ENCODE measurements around the gene SLF2.
"Not testable (repeated sequence)": the region's sequence is repeated elsewhere in the genome, so short reads cannot be mapped to it uniquely, and the experiment has no call there.

The SLF2 gene

GRCh38 chr10:100962351-100963080 lies 49.8 kb downstream of the SLF2 start:
- no peak for DNase-seq (ENCODE audit: low spot score)

GRCh38 chr10:100963826-100964225 lies 51.1 kb downstream of the SLF2 start:
- no peak for DNase-seq (ENCODE audit: low spot score)

DNA sequence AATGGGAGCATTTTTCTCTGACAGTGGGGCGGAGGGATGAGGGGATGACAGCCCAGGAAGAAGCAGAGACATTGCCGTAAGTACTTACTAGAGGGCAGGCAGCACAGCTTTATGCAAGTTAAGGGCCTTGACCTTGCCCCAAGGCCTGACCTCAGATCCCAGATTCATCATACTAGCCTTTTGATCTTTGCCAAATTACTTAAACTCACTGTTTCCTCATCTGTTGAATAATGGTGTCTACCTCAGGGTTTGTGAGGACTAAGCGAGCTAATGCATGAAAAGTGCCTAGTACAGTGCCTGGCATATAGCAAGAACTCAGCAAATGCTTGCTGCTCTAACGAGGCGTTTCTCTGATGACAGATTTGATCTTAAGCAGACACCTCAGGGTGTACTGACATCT lies 53.1 kb downstream of the SLF2 start:
- no peak for DNase-seq (ENCODE audit: low spot score)

DNA sequence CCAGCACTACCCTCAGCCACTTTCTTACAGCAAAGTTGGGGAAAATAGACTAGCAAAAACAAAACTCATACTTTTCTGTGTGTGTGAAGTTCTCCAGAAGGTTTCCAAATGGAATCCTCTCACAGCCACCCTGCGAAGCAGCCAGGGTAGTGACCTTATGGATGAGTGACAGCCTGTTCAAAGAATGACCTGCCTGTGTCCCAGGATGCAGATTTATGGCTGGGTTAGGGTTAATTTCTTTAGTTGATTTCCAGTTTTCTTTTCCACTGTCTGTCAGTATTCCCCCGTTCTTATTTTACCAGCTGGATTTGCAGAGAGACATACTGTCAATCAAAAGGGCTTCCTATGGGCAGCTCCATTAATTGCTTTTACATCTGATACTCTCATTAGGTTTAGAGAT lies 54.1 kb downstream of the SLF2 start:
- DNase-seq (ENCODE audit: low spot score) = no peak

GRCh38 chr10:100967332-100967731 lies 54.6 kb downstream of the SLF2 start:
- DNase-seq (ENCODE audit: low spot score) = no peak

DNA sequence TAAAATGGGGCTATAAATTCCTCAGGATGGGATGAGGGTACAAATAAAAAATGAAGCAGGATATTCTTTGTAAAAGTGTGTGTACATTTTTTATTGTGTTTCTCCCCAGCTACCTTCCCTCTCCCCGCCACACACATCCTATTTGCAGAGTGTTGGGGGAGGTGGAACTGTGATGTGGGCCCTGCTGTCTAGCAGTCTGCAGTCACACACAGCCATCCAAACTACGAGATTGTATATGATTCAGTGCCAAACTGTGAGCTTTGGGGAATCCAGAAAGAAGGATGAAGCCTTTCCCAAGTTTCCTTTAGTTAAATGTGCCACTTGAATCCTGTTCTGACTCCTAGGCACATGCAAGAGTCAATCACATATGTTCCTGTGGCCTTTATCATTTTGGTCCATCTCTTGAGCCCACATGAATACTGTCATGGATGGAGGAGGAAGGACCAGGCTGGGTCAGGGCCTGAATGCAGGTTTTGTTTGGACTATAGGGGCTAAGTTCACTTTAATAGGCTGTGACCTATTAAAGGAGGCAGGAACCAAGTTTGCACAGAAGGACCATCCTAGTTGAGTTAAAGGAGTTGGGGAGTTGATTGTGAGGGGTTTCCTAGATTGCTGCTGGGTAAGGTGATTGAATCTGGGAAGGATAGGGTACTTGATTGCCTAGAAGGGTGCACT lies 55.4 kb downstream of the SLF2 start:
- DNase-seq (ENCODE audit: low spot score) = no peak

- no peak for DNase-seq (ENCODE audit: low spot score)
Observed at GRCh38 chr10:100968863-100969186, 56.1 kb downstream of the SLF2 start.

DNA sequence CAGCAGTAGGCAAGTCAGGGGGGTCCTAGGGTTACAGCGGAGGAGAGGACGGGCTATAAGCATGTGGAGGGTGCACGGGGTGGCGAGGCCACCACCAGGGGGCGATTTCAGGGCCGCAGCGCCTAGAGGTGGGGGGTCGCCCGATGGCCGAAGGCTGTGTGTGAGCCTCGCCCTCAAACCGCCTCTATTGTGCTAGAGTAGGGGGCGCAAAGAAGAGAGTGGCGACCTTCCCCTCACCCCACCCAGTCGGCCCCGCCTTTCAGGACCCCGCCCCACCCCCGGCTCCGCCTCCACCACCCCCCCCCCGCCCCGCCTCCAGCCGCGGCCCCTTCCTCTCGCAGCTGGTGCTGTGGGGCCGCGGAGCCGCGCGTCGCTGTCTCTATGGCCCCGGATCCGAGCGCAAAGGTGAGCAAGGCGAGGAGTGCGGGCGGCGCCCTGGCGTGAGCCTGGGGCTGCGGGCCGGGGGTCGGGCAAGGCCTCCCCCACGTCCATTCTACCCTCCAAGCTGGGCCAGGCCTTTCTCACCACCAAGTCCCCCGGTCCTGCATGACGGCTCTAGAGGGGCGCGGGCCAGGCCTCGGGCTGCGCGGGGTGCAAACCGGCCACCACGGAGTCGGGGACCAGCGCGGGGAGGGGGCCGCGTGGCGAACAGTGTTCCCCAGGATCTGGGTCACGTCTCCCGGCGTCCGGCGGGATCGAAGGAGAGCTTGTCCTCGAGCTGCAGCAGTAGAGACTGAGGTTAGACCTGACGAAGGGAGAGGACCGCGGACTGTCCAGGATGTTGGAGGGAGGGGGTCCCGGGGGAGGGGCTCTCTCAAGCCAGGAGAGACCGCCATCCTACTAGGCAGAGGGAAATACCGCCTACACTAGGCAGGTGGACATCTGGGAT lies 56.7 kb downstream of the SLF2 start, which contains the start of gene SEMA4G:
SEMA4G (plus strand) TSS at position 318 of the 889 bp plus-strand sequence. CDS start 3,409 bp downstream, outside the sequence.
- DNase-seq (ENCODE audit: low spot score) = peak; percentile 18

DNA sequence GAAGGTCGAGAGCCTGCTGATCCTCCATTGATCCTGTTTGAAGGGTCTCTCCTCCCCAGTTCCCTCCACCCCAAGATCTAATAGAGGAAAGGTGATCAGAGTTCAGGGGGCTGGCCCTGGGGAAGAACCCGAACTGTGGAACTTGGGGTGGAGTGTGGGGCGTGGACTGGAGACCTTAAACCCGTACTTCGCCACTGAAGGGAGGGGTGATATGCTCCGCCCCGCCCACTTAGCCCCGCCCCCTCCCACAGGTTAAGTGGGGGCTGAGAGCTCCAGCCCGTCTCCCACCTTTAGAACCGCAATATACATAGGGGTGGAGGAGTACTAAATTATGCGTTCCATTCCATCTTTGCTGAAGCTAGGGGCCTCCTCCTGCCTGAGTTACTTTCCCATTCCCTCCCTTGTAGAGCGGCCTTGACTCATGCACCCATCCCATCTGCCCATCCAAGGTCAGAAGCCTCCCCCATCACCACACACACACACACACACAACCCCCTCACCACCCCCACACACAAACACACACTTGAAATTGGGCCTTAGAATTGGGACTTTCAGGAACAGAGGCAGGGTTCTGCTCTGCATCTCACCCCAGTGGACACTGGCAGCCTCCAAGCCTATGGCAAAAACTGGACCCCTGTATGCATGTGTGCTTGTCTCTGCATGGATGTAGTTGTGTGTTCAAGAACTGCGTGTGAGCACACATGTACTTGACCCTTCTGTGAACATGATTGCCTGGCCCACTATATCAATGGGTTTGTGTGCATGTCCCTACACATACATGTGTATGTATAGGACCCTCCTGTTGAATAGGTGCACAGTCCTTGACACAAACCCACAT lies 57.5 kb downstream of the SLF2 start:
- DNase-seq (ENCODE audit: low spot score) = no peak

DNA sequence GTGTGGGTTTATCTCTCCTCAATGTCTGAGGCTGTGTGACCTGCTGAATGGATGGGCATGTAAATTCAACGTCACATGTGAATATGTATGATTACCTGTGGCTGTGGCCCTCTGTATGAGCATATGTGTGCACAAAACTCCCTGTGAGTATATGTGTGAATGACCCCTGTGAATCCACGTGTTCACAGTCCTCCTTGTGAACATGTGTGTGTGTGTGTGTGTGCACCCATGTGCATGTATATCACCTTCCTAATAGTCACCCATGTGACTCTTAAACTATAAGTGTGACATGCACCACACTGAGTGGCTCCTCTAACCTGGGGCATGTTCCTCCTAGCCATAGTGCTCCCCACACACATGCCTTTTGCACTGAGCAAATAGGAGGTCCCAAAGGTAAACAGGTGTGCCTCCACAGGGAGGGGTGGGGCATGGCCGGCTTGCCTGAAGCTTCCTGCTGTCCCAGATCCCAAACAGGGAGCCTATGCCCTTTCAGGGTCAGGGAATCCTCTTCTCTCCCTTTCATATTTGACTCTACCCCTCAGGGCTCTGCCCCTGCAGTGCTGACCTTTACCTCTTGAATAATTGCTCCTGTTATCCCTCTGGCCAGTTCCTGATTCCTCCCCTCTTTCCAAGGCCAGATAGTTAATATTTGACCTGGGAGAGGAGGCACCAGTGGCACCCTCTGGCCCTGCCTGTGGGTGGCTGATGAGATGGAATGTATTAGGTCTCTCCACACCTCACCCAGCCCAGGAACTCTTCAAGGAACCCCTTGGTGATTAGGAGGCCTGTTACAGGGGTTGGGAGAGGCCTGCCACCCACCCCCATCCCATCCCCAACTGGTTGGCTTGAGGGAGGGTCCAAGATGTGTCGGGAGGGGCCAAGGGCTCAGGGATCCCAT lies 58.4 kb downstream of the SLF2 start:
- DNase-seq (ENCODE audit: low spot score) = no peak

DNA sequence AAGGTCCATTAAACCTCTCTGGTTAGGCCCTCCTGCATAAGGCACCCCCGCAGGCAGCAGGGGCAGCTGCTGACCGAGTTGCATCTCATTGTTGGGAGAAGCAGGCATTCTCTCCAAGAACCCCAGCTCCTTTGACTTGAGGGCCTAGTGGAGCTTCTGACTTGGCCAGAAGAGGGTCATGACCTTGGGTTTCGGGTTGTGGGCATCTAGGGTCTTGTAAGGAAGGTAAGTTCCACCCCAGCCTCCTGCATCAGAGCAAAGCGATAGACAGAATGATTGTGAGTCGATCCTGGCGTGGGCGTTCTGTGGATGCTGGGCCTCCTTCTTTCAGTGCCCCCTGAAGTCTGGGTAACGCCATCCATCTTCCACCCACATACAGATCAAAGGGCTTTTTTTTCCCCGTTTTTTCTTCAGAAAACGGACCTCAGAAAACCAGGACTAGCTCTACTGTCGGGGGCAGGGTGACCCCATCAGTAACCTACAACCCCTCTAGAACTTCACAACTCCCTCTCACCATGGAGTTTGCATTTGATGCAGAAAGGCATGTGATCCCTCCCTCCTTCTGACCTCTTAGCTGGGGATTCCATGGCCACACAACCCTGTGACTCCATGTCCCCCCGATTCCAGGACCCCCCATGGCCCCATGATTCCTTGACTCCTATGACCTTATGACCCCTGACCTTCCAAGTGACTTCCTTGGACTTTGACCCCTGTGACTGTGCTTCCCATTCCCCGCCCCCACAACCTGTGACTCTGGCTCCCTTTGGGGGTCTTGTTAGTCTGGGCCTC lies 59.5 kb downstream of the SLF2 start:
- DNase-seq (ENCODE audit: low spot score) = no peak

- no peak for DNase-seq (ENCODE audit: low spot score)
Observed at GRCh38 chr10:100972904-100973535, 60.3 kb downstream of the SLF2 start.

- DNase-seq (ENCODE audit: low spot score) = not testable (repeated sequence)
Observed at GRCh38 chr10:100975397-100975796, 62.6 kb downstream of the SLF2 start.

- DNase-seq (ENCODE audit: low spot score) = no peak
Observed at GRCh38 chr10:100976906-100977305, 64.1 kb downstream of the SLF2 start.

DNA sequence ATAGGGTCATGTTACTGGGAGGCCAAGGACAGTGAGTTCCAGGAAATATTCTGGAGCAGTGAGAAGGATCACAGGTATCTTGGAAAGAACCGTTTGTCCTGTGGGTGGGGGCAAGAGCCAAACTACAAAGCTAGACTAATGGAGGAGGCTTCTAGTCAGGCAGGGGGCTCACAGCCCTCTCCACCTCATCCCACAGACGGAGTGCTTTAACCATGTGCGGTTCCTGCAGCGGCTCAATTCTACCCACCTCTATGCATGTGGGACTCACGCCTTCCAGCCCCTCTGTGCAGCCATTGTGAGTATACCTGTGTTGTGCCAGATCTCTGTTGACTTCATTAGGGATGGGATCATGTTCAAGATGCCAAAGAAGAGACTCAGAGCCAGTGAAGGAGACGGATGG lies 64.7 kb downstream of the SLF2 start:
- no peak for DNase-seq (ENCODE audit: low spot score)

DNA sequence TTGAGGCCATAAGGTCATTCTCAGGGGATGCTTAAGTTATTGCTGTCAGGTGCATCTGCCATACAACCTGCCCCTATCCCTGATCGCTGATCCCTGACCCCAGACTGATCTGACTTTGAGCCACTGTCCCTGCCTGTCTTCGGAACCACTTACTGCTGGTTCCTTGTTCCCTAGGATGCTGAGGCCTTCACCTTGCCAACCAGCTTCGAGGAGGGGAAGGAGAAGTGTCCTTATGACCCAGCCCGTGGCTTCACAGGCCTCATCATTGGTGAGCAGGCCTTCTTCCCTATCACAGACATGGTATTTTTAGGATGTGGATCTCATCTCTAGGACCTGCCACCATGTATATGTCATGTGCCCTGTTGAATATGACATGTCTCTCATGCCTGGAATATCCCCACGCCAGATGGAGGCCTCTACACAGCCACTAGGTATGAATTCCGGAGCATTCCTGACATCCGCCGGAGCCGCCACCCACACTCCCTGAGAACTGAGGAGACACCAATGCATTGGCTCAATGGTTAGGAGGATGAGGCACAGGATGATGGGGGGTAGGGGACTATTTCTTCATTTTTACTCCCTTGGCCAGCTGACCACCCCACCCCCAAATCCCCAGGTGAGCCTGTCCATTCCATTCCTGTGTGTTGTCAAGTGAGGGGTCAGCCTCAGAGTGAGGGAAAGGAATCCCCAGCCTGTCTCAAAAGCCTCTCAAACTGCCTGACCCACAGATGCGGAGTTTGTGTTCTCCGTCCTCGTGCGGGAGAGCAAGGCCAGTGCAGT lies 65.5 kb downstream of the SLF2 start:
- DNase-seq (ENCODE audit: low spot score) = no peak

DNA sequence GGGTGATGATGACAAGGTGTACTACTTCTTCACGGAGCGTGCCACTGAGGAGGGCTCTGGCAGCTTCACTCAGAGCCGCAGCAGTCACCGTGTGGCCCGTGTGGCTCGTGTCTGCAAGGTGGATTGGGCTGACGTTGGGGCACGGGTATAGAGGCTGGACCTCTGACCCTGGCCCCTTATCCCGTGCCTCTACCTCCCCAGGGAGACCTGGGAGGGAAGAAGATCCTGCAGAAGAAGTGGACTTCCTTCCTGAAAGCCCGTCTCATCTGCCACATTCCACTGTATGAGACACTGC lies 66.1 kb downstream of the SLF2 start:
- no peak for DNase-seq (ENCODE audit: low spot score)

DNA sequence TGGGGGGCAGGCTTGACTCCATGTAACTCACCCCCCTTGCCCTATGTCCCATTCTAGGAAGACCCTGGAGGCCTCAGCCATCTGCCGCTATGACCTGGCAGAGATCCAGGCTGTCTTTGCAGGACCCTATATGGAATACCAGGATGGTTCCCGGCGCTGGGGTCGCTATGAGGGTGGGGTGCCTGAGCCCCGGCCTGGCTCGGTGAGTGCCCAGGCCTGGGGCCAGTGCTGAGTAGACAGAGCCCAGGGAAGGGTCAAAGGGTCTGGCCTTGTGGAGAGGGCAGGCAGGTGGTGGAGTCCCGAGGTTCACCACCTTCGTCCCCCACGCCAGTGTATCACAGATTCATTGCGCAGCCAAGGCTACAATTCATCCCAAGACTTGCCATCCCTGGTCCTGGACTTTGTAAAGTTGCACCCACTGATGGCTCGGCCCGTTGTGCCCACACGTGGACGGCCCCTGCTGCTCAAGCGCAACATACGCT lies 67.1 kb downstream of the SLF2 start:
- DNase-seq (ENCODE audit: low spot score) = no peak

GRCh38 chr10:100980311-100980710 lies 67.5 kb downstream of the SLF2 start:
- no peak for DNase-seq (ENCODE audit: low spot score)

Measured in globus pallidus (tissue), 1 donor.